PC-9 (cell line): ENCODE data around the gene VSIG2. TPM values are rescaled to one million over a fixed set of nuclear protein-coding genes. Genes with fewer than 3 reads are reported as not detected.

Source experiments
- BruUV-seq: library from RNA; stranded (reverse); fragments of 400-500 nt; replicated peaks from 2 replicates; lab custom pipeline; 2021; lab: Mats Ljungman, UMichigan
- CTCF ChIA-PET: fragments of 300-600 bp; sonication (Branson Sonifier 250); formaldehyde crosslinking; loops from one replicate; lab custom pipeline; 2022; ENCODE audit warnings: antibody characterized with exemption; lab: Charles Lee
- POLR2A ChIA-PET: fragments of 300-600 bp; sonication (Branson Sonifier 250); formaldehyde crosslinking; loops from one replicate; lab custom pipeline; 2022; ENCODE audit warnings: antibody characterized with exemption; ENCODE audit not compliant: unreplicated experiment; lab: Charles Lee
- DNase-seq, 2 experiments: peaks; one replicate each; pipeline versions ENCODE4 v3.0.0 to v3.0.0-alpha.2; 2015 to 2022; ENCODE audit warnings: mixed read lengths in 1 of 2
- H2AFZ ChIP-seq: fragments of 200-600 bp; sonication (generic); 2 replicates; pipeline ENCODE4 v1.8.1; 2017; ENCODE audit warnings: antibody characterized with exemption
- H3F3A ChIP-seq: fragments of 200-600 bp; sonication (generic); 2 replicates; pipeline ENCODE4 v1.8.1; 2017; ENCODE audit warnings: antibody characterized with exemption, mild to moderate bottlenecking, low read depth; ENCODE audit not compliant: insufficient read depth
- H3K27ac ChIP-seq: fragments of 200-600 bp; sonication (generic); 2 replicates; pipeline ENCODE4 v1.6.1; 2016; ENCODE audit warnings: mixed run types
- H3K27me3 ChIP-seq: fragments of 200-600 bp; sonication (generic); 2 replicates; pipeline ENCODE4 v1.6.1; 2016; ENCODE audit warnings: low read depth, mixed run types; ENCODE audit not compliant: insufficient read depth
- H3K36me3 ChIP-seq: fragments of 200-600 bp; sonication (generic); 2 replicates; pipeline ENCODE4 v1.6.1; 2016; ENCODE audit warnings: low read depth, mixed run types
- H3K4me1 ChIP-seq: fragments of 200-600 bp; sonication (generic); replicated peaks from 2 replicates; pipeline ENCODE4 v1.6.1; 2016; ENCODE audit warnings: mixed run types; ENCODE audit not compliant: insufficient read depth
- H3K4me2 ChIP-seq: fragments of 200-600 bp; sonication (generic); 2 replicates; pipeline ENCODE4 v1.6.1; 2017; ENCODE audit warnings: mixed run types
- H3K4me3 ChIP-seq: fragments of 200-600 bp; sonication (generic); 2 replicates; pipeline ENCODE4 v1.6.1; 2016; ENCODE audit warnings: mixed run types
- H3K79me2 ChIP-seq: fragments of 200-600 bp; sonication (generic); 2 replicates; pipeline ENCODE4 v1.6.1; 2017; ENCODE audit warnings: low read depth, mixed run types
- H3K9me2 ChIP-seq: fragments of 200-600 bp; sonication (generic); 2 replicates; pipeline ENCODE4 v1.8.1; 2017; ENCODE audit warnings: mild to moderate bottlenecking; ENCODE audit not compliant: insufficient read depth
- H3K9me3 ChIP-seq: fragments of 200-600 bp; sonication (generic); 2 replicates; pipeline ENCODE4 v1.8.1; 2016; ENCODE audit warnings: low read depth; ENCODE audit not compliant: insufficient read depth
- H4K20me1 ChIP-seq: fragments of 200-600 bp; sonication (generic); 2 replicates; pipeline ENCODE4 v1.8.1; 2017; ENCODE audit not compliant: insufficient read depth
- CTCF ChIP-seq: fragments of 200-600 bp; sonication (generic); conservative IDR thresholded peaks from 2 replicates; pipeline ENCODE4 v1.6.1; 2017; ENCODE audit warnings: mixed run types, antibody characterized with exemption, mild to moderate bottlenecking, moderate library complexity
- EZH2 ChIP-seq: fragments of 200-600 bp; sonication (generic); IDR thresholded peaks from 2 replicates; pipeline ENCODE4 v1.8.0; 2017; ENCODE audit warnings: antibody characterized with exemption, low read depth
- intact Hi-C: fragments of 100-400 bp; cut with micrococcal nuclease; formaldehyde crosslinking; loops from one replicate; pipeline ENCODE4 v1.10.0; 2022; ENCODE audit not compliant: unreplicated experiment
- total RNA-seq: library from RNA; stranded (reverse); gene quantifications from 2 replicates; pipeline ENCODE4 v1.2.3, GENCODE V29; 2021

Gene VSIG2
- total RNA-seq, 1 experiment from 2014 or later: 12.4 TPM

- no TSS peak for BruUV-seq
- ChIA-PET CTCF (no interaction called here), POLR2A (no interaction called here)
- no peak for DNase-seq
- no peaks in the 10 kb centered on the region for H3K79me2 ChIP-seq
- intact Hi-C loops: no loop called here
- no peak overlapping the region for H3K27ac ChIP-seq
- H3K9me2 ChIP-seq: peaks cover 3% of the 10 kb centered on the region; the same call in 1 of the 2 replicates
- H3F3A ChIP-seq: peaks cover 9% of the 10 kb centered on the region; the same call in 1 of the 2 replicates
- H3K27me3 ChIP-seq: no peaks in the 10 kb centered on the region; the same call in 1 of the 2 replicates
- TF ChIP-seq CTCF: no peak
- no peak for TF ChIP-seq EZH2
- H3K4me3 ChIP-seq: no peak overlapping the region
- H2AFZ ChIP-seq: no peak overlapping the region
- H3K4me1 ChIP-seq: peaks cover 3% of the 10 kb centered on the region; the same call in 1 of the 2 replicates
- H3K9me3 ChIP-seq: no peaks in the 10 kb centered on the region
- H3K4me2 ChIP-seq: no peak overlapping the region
- no peaks in the 10 kb centered on the region for H3K36me3 ChIP-seq
- no peaks in the 10 kb centered on the region for H4K20me1 ChIP-seq
Observed at GRCh38 chr11:124736736-124737135, 15.3 kb downstream of the VSIG2 start.

DNA sequence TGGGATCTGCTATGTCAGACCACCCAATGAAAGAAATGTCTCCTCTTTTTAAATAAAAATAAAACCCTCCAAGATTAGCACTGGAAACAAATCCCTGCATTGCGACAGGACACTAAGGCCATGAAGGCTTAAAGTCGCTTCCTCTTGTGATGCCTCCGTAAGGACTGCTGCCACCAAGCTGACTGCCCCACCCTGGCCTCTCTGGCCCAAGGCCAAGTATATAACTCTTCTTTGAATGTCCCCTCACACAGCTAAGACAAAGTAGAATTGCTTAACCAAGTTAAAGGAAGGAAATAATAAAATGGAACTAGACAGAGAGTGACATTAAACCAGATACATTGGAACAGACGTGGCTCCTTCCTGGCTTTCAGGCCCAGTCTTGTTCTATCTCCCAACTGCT, 19.8 kb downstream of the VSIG2 start:
- intact Hi-C loops: no loop called here
- no peak overlapping the region for H3K4me3 ChIP-seq
- H3F3A ChIP-seq: no peaks in the 10 kb centered on the region
- no peaks in the 10 kb centered on the region for H3K27me3 ChIP-seq
- H3K4me2 ChIP-seq: no peak overlapping the region
- no peaks in the 10 kb centered on the region for H3K4me1 ChIP-seq
- no peaks in the 10 kb centered on the region for H3K36me3 ChIP-seq
- no peak for TF ChIP-seq EZH2
- TF ChIP-seq CTCF: no peak
- no peak overlapping the region for H3K27ac ChIP-seq
- H3K9me2 ChIP-seq: peaks cover 4% of the 10 kb centered on the region; the same call in 1 of the 2 replicates
- no TSS peak for BruUV-seq
- CTCF ChIA-PET: interaction anchor here (0.6 kb wide), 1 partner anchor 23 kb away, joined by 3 read pairs; no protein-coding TSS in a partner anchor
- POLR2A ChIA-PET: no interaction called here
- DNase-seq: no peak
- no peaks in the 10 kb centered on the region for H3K9me3 ChIP-seq
- no peaks in the 10 kb centered on the region for H3K79me2 ChIP-seq
- H2AFZ ChIP-seq: no peak overlapping the region
- no peaks in the 10 kb centered on the region for H4K20me1 ChIP-seq

- ChIA-PET CTCF (no interaction called here), POLR2A (no interaction called here)
Observed at GRCh38 chr11:124729571-124729970, 22.5 kb downstream of the VSIG2 start.

More at GRCh38 chr11:124729571-124729970, 22.5 kb downstream of the VSIG2 start:
- intact Hi-C loops: no loop called here
- H3K9me2 ChIP-seq: peaks cover 4% of the 10 kb centered on the region; the same call in 1 of the 2 replicates
- no peak overlapping the region for H3K4me3 ChIP-seq
- H3K4me1 ChIP-seq: no peaks in the 10 kb centered on the region
- DNase-seq: no peak
- TF ChIP-seq EZH2 (no peak), CTCF (no peak)
- no peak overlapping the region for H3K4me2 ChIP-seq
- 0 out of 2 replicates have a peak, but pooled peaks cover 6% of the 10 kb centered on the region for H3K27me3 ChIP-seq
- H3K9me3 ChIP-seq: no peaks in the 10 kb centered on the region
- H3K79me2 ChIP-seq: no peaks in the 10 kb centered on the region
- H4K20me1 ChIP-seq: no peaks in the 10 kb centered on the region
- no TSS peak for BruUV-seq
- H3K36me3 ChIP-seq: no peaks in the 10 kb centered on the region
- no peaks in the 10 kb centered on the region for H3F3A ChIP-seq
- H2AFZ ChIP-seq: no peak overlapping the region
- H3K27ac ChIP-seq: no peak overlapping the region
